IMR-90 (cell line): ENCODE measurements around the gene IQCE. TPM values are rescaled to one million over a fixed set of nuclear protein-coding genes. Genes with fewer than 3 reads are reported as not detected.

Source experiments
- ATAC-seq: fragments of 200-7000 bp; cut with Tn5 transposase; 2 replicates; pipeline ENCODE4 v1.9.1; 2020; ENCODE audit warnings: low read depth, mild to moderate bottlenecking, moderate library complexity
- BruUV-seq: library from RNA; stranded (reverse); fragments of 400-500 nt; replicated peaks from 2 replicates; lab custom pipeline; 2021; lab: Mats Ljungman, UMichigan
- CTCF ChIA-PET: fragments of 300-600 bp; formaldehyde crosslinking; extraction: SDS; loops from one replicate; lab custom pipeline; 2021; ENCODE audit warnings: antibody characterized with exemption; lab: Yijun Ruan, JAX
- POLR2A ChIA-PET: fragments of 300-600 bp; sonication (Branson Sonifier 250); formaldehyde crosslinking; loops from one replicate; lab custom pipeline; 2022; ENCODE audit warnings: antibody characterized with exemption; ENCODE audit not compliant: unreplicated experiment; lab: Charles Lee
- DNase-seq: peaks from one replicate; pipeline ENCODE4 v3.0.0; 2013
- H2AFZ ChIP-seq: replicated peaks from 2 replicates; pipeline ENCODE3; 2013; ENCODE audit warnings: low read length, mild to moderate bottlenecking; ENCODE audit not compliant: poor library complexity
- H2AK5ac ChIP-seq: 2 replicates; pipeline ENCODE4 v1.6.1; 2013; ENCODE audit warnings: low read depth, low read length, inconsistent platforms
- H2AK9ac ChIP-seq: replicated peaks from 2 replicates; pipeline ENCODE3; 2013; ENCODE audit warnings: mild to moderate bottlenecking, low read depth, low read length, moderate library complexity; ENCODE audit not compliant: poor library complexity
- H2BK120ac ChIP-seq: 2 replicates; pipeline ENCODE4 v1.6.1; 2013; ENCODE audit warnings: low read depth, low read length, inconsistent platforms
- H2BK15ac ChIP-seq: 3 replicates; pipeline ENCODE4 v1.6.1; 2013; ENCODE audit warnings: low read depth, low read length, inconsistent platforms
- H2BK20ac ChIP-seq: 2 replicates; pipeline ENCODE4 v1.6.1; 2013; ENCODE audit warnings: low read depth, mild to moderate bottlenecking, inconsistent platforms, low read length, moderate library complexity
- H2BK5ac ChIP-seq: 2 replicates; pipeline ENCODE4 v1.6.1; 2013; ENCODE audit warnings: mild to moderate bottlenecking, low read depth, low read length, inconsistent platforms; ENCODE audit not compliant: poor library complexity, severe bottlenecking
- H3K14ac ChIP-seq: replicated peaks from 2 replicates; pipeline ENCODE4 v1.6.1; 2013; ENCODE audit warnings: low read depth, low read length, inconsistent platforms
- H3K18ac ChIP-seq: 2 replicates; pipeline ENCODE4 v1.6.1; 2013; ENCODE audit warnings: low read depth, low read length, control low read depth
- H3K23ac ChIP-seq: 2 replicates; pipeline ENCODE4 v1.6.1; 2013; ENCODE audit warnings: low read depth, low read length, inconsistent platforms
- H3K27ac ChIP-seq: 2 replicates; pipeline ENCODE4 v1.5.1; 2013; ENCODE audit warnings: mild to moderate bottlenecking, control low read depth, low read length; ENCODE audit not compliant: insufficient read depth
- H3K27me3 ChIP-seq: 2 replicates; pipeline ENCODE4 v1.6.1; 2013; ENCODE audit warnings: low read length; ENCODE audit not compliant: control insufficient read depth, insufficient read depth
- H3K36me3 ChIP-seq: 2 replicates; pipeline ENCODE4 v1.6.1; 2013; ENCODE audit warnings: low read length, mixed read lengths; ENCODE audit not compliant: control insufficient read depth, insufficient read depth
- H3K4ac ChIP-seq: 2 replicates; pipeline ENCODE4 v1.6.1; 2013; ENCODE audit warnings: low read depth, low read length, inconsistent platforms
- H3K4me1 ChIP-seq: 2 replicates; pipeline ENCODE4 v1.6.1; 2013; ENCODE audit warnings: low read length, mixed read lengths; ENCODE audit not compliant: control insufficient read depth, insufficient read depth
- H3K4me2 ChIP-seq: 2 replicates; pipeline ENCODE4 v1.6.1; 2013; ENCODE audit warnings: low read depth, mild to moderate bottlenecking, control low read depth, low read length, moderate library complexity
- H3K4me3 ChIP-seq: 2 replicates; pipeline ENCODE4 v1.5.1; 2013; ENCODE audit warnings: low read depth, mild to moderate bottlenecking, control low read depth, low read length, moderate library complexity; ENCODE audit not compliant: insufficient read depth
- H3K56ac ChIP-seq: 2 replicates; pipeline ENCODE4 v1.6.1; 2013; ENCODE audit warnings: low read length, inconsistent platforms; ENCODE audit not compliant: insufficient read depth; ENCODE audit errors: extremely low read depth
- H3K79me1 ChIP-seq, 2 experiments: 2 replicates each; pipeline ENCODE4 v1.6.1; 2013; ENCODE audit warnings: low read length in 2 of 2, inconsistent platforms in 1 of 2, low read depth in 1 of 2
- H3K9ac ChIP-seq: 2 replicates; pipeline ENCODE4 v1.6.1; 2013; ENCODE audit warnings: low read depth, low read length, control low read depth
- H3K9me1 ChIP-seq: 2 replicates; pipeline ENCODE4 v1.6.1; 2013; ENCODE audit warnings: low read length, inconsistent platforms; ENCODE audit not compliant: insufficient read depth
- H3K9me3 ChIP-seq: 2 replicates; pipeline ENCODE4 v1.6.1; 2013; ENCODE audit warnings: low read length; ENCODE audit not compliant: control insufficient read depth, insufficient read depth
- H4K20me1 ChIP-seq: 2 replicates; pipeline ENCODE4 v1.6.1; 2013; ENCODE audit warnings: low read length, inconsistent platforms; ENCODE audit not compliant: insufficient read depth
- H4K5ac ChIP-seq: 2 replicates; pipeline ENCODE4 v1.6.1; 2013; ENCODE audit warnings: mild to moderate bottlenecking, low read depth, low read length, control low read depth
- H4K8ac ChIP-seq, 2 experiments: 2 replicates each; pipeline ENCODE4 v1.6.1; 2013; ENCODE audit warnings: low read depth in 2 of 2, low read length in 2 of 2, control low read depth in 1 of 2, inconsistent platforms in 1 of 2
- H4K91ac ChIP-seq: 2 replicates; pipeline ENCODE4 v1.6.1; 2013; ENCODE audit warnings: low read depth, low read length, inconsistent platforms; ENCODE audit not compliant: insufficient read depth
- CEBPB ChIP-seq: IDR thresholded peaks from 2 replicates; pipeline ENCODE4 v1.6.1; 2012; ENCODE audit warnings: low read depth, low read length, improper control_type of control experiment
- CHD1 ChIP-seq: IDR thresholded peaks from 2 replicates; pipeline ENCODE4 v1.6.1; 2012; ENCODE audit warnings: low read depth, low read length, improper control_type of control experiment
- CTCF ChIP-seq: conservative IDR thresholded peaks from 2 replicates; pipeline ENCODE4 v1.5.1; 2012; ENCODE audit warnings: mild to moderate bottlenecking, low read depth, low read length, improper control_type of control experiment
- USF2 ChIP-seq: fragments of 150-350 bp; IDR thresholded peaks from 2 replicates; pipeline ENCODE4 v1.6.1; 2017; ENCODE audit warnings: mild to moderate bottlenecking, antibody characterized with exemption, low read length, low read depth
- WGBS, 2 experiments: methylation state at CpG; one replicate each; pipeline versions ENCODE4 v1.1.5 to v1.1.7; 2013; ENCODE audit warnings: missing lambda C conversion rate in 2 of 2; ENCODE audit not compliant: insufficient read length in 1 of 2; ENCODE audit errors: extremely low coverage in 2 of 2; 5-methylcytosine and 5-hydroxymethylcytosine counted together
- dilution Hi-C: fragments of 300-500 bp; cut with HindIII; formaldehyde crosslinking; loops from one replicate; pipeline ENCODE4 v1.14.3; 2018; ENCODE audit warnings: low sequenced_read_pairs; ENCODE audit not compliant: unreplicated experiment
- in situ Hi-C: fragments of 300-500 bp; cut with MboI; formaldehyde crosslinking; loops from 3 replicates; pipeline ENCODE4 v1.14.3; 2019; ENCODE audit warnings: low sequenced_read_pairs, inconsistent platforms, mixed read lengths
- intact Hi-C: fragments of 100-400 bp; cut with micrococcal nuclease; formaldehyde crosslinking; loops from 2 replicates; pipeline ENCODE4 v1.10.0; 2022
- polyA plus RNA-seq, 3 experiments: library from polyadenylated mRNA; depleted of rRNA; stranded (reverse); fragments of >200 nt; gene quantifications; 2 replicates each; pipeline ENCODE4 v1.2.3, GENCODE V29; 2012; ENCODE audit warnings: low replicate concordance in 1 of 3
- total RNA-seq: library from RNA; depleted of rRNA; stranded (reverse); fragments of >200 nt; gene quantifications from 2 replicates; pipeline ENCODE4 v1.2.3, GENCODE V29; 2012
- TF ChIP-seq, protein P1 (sequence below): fragments of 150-350 bp; IDR thresholded peaks from 2 replicates; pipeline ENCODE4 v1.6.1; 2016; ENCODE audit warnings: low read depth, mild to moderate bottlenecking, low read length, moderate library complexity, borderline replicate concordance

Gene IQCE
- total and polyA plus RNA-seq, 2 of the 4 experiments (the other 2 are of a cell fraction), result 5.0 to 6.3 TPM

DNA sequence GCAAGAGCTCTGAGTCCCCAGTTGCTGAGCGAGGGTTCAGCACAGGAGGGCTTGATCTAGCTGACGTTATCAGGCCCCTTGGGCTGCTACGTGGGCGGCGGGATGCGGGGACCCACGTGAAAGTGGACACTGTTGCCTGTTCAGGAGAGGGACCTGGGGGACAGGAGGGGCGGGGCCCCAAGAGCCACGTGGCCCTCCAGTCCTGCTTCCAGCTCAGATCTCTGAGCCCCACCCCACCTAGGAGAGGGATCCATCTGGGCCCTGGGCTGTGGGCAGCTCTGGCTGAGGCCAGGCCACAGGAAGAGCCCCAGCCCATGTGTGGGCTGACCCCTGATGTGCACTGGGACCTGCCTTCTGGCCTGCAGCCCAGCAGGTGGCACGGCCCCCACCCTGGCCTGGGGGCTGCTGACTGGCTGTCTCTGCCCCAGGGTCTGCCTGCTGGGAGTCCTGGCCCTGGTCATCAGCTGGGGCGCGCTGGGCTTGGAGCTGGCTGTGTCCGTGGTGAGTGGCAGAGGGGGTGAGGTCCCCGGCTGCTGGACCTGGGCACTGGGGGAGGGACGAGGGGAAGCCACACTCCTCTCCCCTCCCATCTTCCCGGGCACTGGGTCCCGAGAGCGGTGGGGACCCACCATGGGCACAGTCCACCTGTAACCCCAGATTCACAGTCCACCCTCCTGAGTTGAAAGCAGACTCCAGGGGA is 90.5 kb downstream of the IQCE start:
- Histone ChIP-seq H3K27me3 (no peaks in the 10 kb centered on the region), H2BK5ac (no peak overlapping the region), H3K4ac (no peak overlapping the region), H3K14ac (no peak overlapping the region), H3K4me3 (no peak overlapping the region), H3K4me2 (no peak overlapping the region), H3K18ac (no peak overlapping the region), H2BK15ac (no peak overlapping the region), H3K9me3 (no peaks in the 10 kb centered on the region), H2AK5ac (no peak overlapping the region), H2AFZ (peak overlapping the region; percentile 58), H2AK9ac (peak overlapping the region; percentile 65), H3K4me1 (peaks cover 13% of the 10 kb centered on the region), H3K79me1 (peaks cover 10 to 53% of the 10 kb centered on the region in 2 experiments), H2BK20ac (no peak overlapping the region), H3K9me1 (0 out of 2 replicates have a peak, but pooled peaks cover 5% of the 10 kb centered on the region), H2BK120ac (no peak overlapping the region), H4K91ac (no peak overlapping the region), H3K56ac (no peak overlapping the region), H3K36me3 (peaks cover 54% of the 10 kb centered on the region), H3K27ac (no peak overlapping the region), H4K8ac (no peak overlapping the region), H3K9ac (no peak overlapping the region), H3K23ac (no peak overlapping the region), H4K5ac (no peak overlapping the region), H4K20me1 (peaks cover 48% of the 10 kb centered on the region)
- BruUV-seq, result no TSS peak
- WGBS, 2 experiments, result 100% methylated on average over 1 of the region's 18 CpGs; no CpG with 5 or more reads in 1 of the 2 experiments
- dilution Hi-C loops, result no loop called here
- in situ Hi-C loops, result no loop called here
- POLR2A ChIA-PET, result no interaction called here
- ATAC-seq, result no peak
- TF ChIP-seq CEBPB (no peak), USF2 (no peak), CHD1 (no peak), CTCF (no peak)
- TF ChIP-seq, protein P1, sequence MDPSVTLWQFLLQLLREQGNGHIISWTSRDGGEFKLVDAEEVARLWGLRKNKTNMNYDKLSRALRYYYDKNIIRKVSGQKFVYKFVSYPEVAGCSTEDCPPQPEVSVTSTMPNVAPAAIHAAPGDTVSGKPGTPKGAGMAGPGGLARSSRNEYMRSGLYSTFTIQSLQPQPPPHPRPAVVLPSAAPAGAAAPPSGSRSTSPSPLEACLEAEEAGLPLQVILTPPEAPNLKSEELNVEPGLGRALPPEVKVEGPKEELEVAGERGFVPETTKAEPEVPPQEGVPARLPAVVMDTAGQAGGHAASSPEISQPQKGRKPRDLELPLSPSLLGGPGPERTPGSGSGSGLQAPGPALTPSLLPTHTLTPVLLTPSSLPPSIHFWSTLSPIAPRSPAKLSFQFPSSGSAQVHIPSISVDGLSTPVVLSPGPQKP, result no peak
- DNase-seq, result no peak
- intact Hi-C loops, result loop anchor here (10.0 kb wide), 1 partner anchor 174 kb away; the partner anchor contains the start of gene GRIFIN
- CTCF ChIA-PET, result no interaction called here
